GM10248 (cell line): Measurements from ENCODE around the gene TRMO.

Experiments
- CTCF ChIA-PET: fragments of 300-600 bp; sonication (Branson Sonifier 250); formaldehyde crosslinking; extraction: SDS; loops from one replicate; lab custom pipeline; 2021; ENCODE audit warnings: antibody characterized with exemption; lab: Yijun Ruan, JAX
- POLR2A ChIA-PET: fragments of 350-650 bp; sonication (Branson Sonifier 250); formaldehyde crosslinking; extraction: SDS; loops from one replicate; lab custom pipeline; 2020; ENCODE audit warnings: antibody characterized with exemption; lab: Yijun Ruan, JAX
- DNase-seq: peaks from one replicate; pipeline ENCODE4 v3.0.0; 2012; ENCODE audit errors: extremely low spot score
- TF ChIP-seq, protein P1 (sequence below): IDR thresholded peaks from 2 replicates; pipeline ENCODE4 v1.5.1; 2012; ENCODE audit warnings: mild to moderate bottlenecking, low read depth; ENCODE audit errors: extremely low read depth, missing control alignments, control extremely low read depth

TRMO gene

DNA sequence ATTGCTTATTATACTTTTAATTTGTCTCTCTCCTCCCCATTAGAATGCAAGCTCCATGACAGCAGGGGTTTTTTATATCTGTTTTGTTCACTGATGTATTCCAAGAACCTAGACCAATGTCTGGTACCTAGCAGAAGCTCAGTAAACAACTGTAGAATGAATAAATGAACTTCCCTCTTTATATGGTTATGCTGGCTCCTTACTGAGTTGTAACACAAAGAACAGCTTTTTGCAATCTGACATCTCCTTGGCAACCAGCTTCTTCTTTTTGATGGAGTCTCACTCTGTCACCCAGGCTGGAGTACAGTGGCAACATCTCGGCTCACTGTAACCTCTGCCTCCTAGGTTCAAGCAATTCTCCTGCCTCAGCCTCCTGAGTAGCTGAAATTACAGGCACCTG, 13.6 kb downstream of the TRMO start:
- DNase-seq = no peak
- CTCF ChIA-PET = interaction anchor here (0.9 to 6.9 kb wide), 4 partner anchors 8 to 19 kb away, joined by 3 to 44 read pairs (median 22); partner anchors contain the start of gene TRMO
- TF ChIP-seq, protein P1, sequence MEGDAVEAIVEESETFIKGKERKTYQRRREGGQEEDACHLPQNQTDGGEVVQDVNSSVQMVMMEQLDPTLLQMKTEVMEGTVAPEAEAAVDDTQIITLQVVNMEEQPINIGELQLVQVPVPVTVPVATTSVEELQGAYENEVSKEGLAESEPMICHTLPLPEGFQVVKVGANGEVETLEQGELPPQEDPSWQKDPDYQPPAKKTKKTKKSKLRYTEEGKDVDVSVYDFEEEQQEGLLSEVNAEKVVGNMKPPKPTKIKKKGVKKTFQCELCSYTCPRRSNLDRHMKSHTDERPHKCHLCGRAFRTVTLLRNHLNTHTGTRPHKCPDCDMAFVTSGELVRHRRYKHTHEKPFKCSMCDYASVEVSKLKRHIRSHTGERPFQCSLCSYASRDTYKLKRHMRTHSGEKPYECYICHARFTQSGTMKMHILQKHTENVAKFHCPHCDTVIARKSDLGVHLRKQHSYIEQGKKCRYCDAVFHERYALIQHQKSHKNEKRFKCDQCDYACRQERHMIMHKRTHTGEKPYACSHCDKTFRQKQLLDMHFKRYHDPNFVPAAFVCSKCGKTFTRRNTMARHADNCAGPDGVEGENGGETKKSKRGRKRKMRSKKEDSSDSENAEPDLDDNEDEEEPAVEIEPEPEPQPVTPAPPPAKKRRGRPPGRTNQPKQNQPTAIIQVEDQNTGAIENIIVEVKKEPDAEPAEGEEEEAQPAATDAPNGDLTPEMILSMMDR = no peak
- POLR2A ChIA-PET = no interaction called here

DNA sequence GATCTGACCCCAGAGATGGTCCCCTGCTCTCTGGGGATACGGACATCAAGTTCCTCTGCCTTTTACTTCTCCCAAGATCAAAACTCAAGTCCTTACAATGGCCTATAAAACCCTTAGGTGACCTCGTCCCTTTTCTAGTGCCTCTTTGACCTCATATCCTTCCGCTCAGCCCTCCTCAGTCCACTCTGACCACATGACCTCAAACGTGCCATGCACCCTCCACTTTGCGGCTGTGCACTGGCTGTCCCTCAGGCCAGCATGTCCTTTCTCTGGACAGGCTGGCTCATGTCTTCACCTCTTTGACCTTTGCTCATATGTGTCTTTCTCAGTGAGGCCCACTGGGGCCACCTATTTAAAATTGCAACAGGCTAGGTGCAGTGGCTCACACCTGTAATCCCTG, 14.7 kb downstream of the TRMO start:
- ChIA-PET POLR2A (no interaction called here), CTCF (interaction anchor here (5.2 to 6.9 kb wide), 2 partner anchors 7 to 14 kb away, joined by 39 to 44 read pairs; partner anchors contain the start of gene TRMO)
- TF ChIP-seq, protein P1 = no peak
- DNase-seq = no peak

DNA sequence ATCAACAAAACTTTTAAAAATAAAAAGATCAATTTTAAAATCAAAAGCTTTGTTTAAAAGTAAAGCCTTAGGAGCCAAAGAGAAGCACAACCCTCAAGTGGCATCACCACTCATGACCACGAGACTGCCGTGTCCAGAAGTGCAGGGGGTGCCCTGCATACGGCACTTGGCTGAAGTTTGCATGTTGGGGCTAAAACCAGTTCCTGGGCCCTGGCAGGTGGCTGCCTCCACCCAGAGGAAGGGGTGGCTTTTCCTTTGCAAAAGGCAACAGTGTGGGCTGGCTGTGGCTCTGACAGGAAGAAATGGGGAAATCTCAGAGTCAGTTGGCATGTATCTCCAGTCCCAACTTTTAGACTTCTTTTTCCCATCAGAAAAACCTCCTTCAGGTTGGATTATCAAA, 15.3 kb downstream of the TRMO start:
- POLR2A ChIA-PET = no interaction called here
- DNase-seq = no peak
- TF ChIP-seq, protein P1 = no peak
- CTCF ChIA-PET = interaction anchor here (1.9 to 3.6 kb wide), 3 partner anchors 14 to 17 kb away, joined by 5 to 18 read pairs (median 13); partner anchors contain the start of gene TRMO

DNA sequence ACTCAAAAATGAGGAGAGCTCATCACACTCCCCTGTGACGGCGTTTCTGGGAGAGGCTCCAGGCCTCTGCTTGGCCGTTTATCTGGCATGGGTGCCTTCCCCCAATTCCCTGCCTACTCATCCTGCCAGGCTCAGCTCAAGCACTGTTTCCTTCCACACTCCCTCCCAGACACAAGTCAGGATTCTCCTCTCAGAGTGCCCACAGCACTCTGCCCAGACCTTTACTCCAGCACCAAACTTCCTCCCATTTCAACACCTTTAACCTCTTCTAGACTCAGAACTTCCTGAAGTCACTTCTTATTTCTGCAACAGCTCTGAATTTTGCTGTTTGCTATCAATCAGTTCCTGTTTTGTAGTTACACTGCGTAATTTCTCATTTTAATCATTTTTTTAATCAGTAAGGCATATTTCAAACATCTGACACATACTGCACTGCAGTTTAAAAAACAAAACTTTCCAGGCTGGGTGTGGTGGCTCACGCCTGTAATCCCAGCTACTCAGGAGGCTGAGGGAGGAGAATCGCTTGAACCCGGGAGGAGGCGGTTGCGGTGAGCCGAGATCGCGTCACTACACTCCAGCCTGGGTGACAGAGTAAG, 16.0 kb downstream of the TRMO start:
- CTCF ChIA-PET = interaction anchor here (1.0 to 3.6 kb wide), 6 partner anchors 8 to 192 kb away, joined by 3 to 18 read pairs (median 4); partner anchors contain the start of gene TRMO
- POLR2A ChIA-PET = no interaction called here
- DNase-seq = no peak
- TF ChIP-seq, protein P1 = no peak

DNA sequence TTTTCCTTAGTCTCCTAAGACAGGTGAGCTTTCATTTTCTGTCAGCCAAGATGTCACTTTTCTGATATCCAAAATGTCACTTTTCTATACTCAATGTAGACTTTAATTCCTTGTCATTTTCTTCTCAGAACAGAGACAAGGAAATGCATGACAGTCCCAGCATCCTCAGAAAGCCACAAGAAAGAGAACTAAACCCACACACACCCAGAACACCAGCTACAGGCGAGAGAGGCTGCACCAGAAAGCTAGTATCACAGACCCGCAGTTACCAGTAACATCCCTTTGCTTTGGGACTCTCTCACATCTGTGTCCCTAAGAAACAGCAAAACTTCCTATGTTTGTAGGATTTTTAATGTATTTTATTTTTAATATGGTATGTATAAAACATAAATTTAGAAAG, 17.1 kb downstream of the TRMO start:
- ChIA-PET CTCF (interaction anchor here (1.0 to 3.6 kb wide), 8 partner anchors 9 to 191 kb away, joined by 3 to 18 read pairs (median 4); partner anchors contain the start of gene TRMO), POLR2A (no interaction called here)
- DNase-seq = no peak
- TF ChIP-seq, protein P1 = no peak

DNA sequence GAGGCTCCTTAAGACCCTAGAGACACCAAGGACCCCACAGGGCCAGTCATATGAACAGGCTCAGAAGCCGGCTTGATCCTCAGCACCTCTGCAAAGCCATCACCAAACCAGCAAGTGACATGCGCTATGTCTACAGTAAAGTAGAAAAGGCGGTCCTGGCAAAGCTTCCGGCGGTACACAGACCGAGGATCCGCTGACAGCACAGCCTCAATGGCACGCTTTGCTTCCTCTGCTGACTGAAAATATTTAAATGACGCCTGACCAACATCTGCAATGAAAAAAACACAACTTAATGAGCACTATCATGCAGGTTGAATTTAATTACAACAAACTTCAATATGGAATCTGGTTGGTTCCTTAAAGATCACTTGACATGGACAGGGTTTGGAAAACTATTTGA, 17.6 kb downstream of the TRMO start:
- ChIA-PET CTCF (interaction anchor here (1.0 to 3.6 kb wide), 5 partner anchors 10 to 16 kb away, joined by 3 to 18 read pairs (median 5); partner anchors contain the start of gene TRMO), POLR2A (no interaction called here)
- TF ChIP-seq, protein P1 = no peak
- no peak for DNase-seq
